ENCODE data around the gene SLC35G3.
"Not testable (repeated sequence)": the region's sequence is repeated elsewhere in the genome, so short reads cannot be mapped to it uniquely, and the experiment has no call there.

DNA sequence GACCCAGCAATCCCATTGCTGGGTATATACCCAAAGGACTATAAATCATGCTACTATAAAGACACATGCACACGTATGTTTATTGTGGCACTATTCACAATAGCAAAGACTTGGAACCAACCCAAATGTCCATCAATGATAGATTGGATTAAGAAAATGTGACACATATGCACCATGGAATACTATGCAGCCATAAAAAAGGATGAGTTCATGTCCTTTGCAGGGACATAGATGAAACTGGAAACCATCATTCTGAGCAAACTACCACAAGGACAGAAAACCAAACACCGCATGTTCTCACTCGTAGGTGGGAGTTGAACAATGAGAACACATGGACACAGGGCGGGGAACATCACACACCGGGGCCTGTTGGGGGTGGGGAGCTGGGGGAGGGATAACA, 14.8 kb downstream of the SLC35G3 start:
- not testable (repeated sequence) for TF ChIP-seq CTCF (conservative IDR thresholded peaks at IDR 0.05); EZH2 (IDR thresholded peaks at IDR 0.05; ENCODE audit: low read depth)

Data from PC-9 (cell line).